ENCODE data around the gene DPF3.

DNA sequence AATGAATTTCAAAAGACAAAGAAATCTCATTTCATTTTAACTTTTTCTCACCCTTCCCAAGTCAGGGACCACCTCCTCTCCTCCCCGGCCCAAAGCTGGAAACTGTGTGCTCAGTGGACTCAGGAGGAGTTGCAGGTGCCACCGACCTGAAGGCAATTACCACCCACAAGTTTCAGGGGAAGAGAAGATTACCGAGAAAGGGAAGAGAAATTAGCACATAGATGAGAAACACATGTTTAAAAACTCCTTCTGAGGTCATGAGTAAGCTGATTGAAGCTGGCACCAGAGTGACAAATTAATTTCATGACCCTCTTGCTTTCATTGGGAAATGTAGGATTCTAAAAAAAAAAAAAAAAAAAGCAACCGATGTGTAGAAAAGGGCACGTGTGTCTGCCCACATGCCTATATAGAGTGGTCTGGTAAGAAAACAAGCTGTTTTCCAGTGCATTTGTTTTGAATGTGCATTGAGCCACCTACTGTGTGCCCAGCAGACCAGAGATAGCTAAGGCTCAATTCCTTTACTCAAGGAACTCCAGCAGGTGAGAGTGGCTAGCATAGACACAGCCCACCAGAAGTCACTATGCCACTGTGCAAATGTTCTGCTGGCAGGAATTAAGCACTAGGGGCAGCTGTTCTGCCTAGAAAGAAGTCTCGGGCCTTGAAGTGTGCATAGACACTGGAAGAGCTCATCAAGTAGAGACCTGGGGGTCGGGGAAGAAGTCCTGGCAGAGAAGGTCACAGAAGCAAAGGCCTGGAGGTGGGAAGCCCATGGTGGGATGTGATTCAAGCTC is 30.5 kb downstream of the DPF3 start:
- TF ChIP-seq, protein P1, sequence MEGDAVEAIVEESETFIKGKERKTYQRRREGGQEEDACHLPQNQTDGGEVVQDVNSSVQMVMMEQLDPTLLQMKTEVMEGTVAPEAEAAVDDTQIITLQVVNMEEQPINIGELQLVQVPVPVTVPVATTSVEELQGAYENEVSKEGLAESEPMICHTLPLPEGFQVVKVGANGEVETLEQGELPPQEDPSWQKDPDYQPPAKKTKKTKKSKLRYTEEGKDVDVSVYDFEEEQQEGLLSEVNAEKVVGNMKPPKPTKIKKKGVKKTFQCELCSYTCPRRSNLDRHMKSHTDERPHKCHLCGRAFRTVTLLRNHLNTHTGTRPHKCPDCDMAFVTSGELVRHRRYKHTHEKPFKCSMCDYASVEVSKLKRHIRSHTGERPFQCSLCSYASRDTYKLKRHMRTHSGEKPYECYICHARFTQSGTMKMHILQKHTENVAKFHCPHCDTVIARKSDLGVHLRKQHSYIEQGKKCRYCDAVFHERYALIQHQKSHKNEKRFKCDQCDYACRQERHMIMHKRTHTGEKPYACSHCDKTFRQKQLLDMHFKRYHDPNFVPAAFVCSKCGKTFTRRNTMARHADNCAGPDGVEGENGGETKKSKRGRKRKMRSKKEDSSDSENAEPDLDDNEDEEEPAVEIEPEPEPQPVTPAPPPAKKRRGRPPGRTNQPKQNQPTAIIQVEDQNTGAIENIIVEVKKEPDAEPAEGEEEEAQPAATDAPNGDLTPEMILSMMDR (IDR thresholded peaks at IDR 0.05 in 2 of 3, conservative IDR thresholded peaks at IDR 0.05 in 1 of 3; ENCODE audit: insufficient read depth in 2 of 3, low read depth in 1 of 3, low read length in 3 of 3): 0 out of 6 replicates have a peak, but pooled peaks of 1 of the 3 experiments have one; percentile 13
- TF ChIP-seq, protein P2, sequence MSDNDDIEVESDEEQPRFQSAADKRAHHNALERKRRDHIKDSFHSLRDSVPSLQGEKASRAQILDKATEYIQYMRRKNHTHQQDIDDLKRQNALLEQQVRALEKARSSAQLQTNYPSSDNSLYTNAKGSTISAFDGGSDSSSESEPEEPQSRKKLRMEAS (CRISPR knock-in tag; IDR thresholded peaks at IDR 0.05): no peak
- no peak for TF ChIP-seq EP300 (IDR thresholded peaks at IDR 0.05; ENCODE audit: low read length)
- TF ChIP-seq, protein P3, sequence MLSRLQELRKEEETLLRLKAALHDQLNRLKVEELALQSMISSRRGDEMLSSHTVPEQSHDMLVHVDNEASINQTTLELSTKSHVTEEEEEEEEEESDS (CRISPR knock-in tag; IDR thresholded peaks at IDR 0.05): no peak
- no peak for TF ChIP-seq RAD51 (IDR thresholded peaks at IDR 0.05; ENCODE audit: borderline replicate concordance, low read depth)
- no peak for TF ChIP-seq SETDB1 (IDR thresholded peaks at IDR 0.05; ENCODE audit: low read length)
- no peak for TF ChIP-seq NCOA1 (IDR thresholded peaks at IDR 0.05; ENCODE audit: low read depth)

All from K562 (cell line).